ENCODE measurements around the gene ZNF683. TPM values are rescaled to one million over a fixed set of nuclear protein-coding genes. Genes with fewer than 3 reads are reported as not detected.

Gene ZNF683
- total RNA-seq, 4 donors from 2014 or later: not detected

- intact Hi-C loops (cut with DNase I; ENCODE audit: low total_unique reads): no loop called here
- no peak overlapping the region for H3K4me3 ChIP-seq (ENCODE audit: low read depth, poor library complexity, severe bottlenecking)
- peak in 2 of 3 donors; percentile 51 to 66 for TF ChIP-seq CTCF (IDR thresholded peaks at IDR 0.05)
- TF ChIP-seq POLR2A (IDR thresholded peaks at IDR 0.05): no peak
- DNase-seq (ENCODE audit: low spot score in 2 of 2): peak; percentile 66 to 94
- WGBS, 2 donors: 33 to 34% methylated on average over 25 to 26 of the region's 26 CpGs
Measured at GRCh38 chr1:26363549-26364448, 8.8 kb downstream of the ZNF683 start.

- intact Hi-C loops (cut with DNase I; ENCODE audit: low total_unique reads): no loop called here
- TF ChIP-seq CTCF (IDR thresholded peaks at IDR 0.05) (no peak), POLR2A (IDR thresholded peaks at IDR 0.05) (no peak)
- 93% methylated on average over 3 of the region's 3 CpGs for WGBS, 2 donors
- DNase-seq (ENCODE audit: low spot score in 2 of 2): no peak
- H3K4me3 ChIP-seq (ENCODE audit: low read depth, poor library complexity, severe bottlenecking): no peak overlapping the region
Measured at GRCh38 chr1:26362331-26362730, 10.2 kb downstream of the ZNF683 start.

GRCh38 chr1:26361605-26362122 is 10.9 kb downstream of the ZNF683 start:
- intact Hi-C loops (cut with DNase I; ENCODE audit: low total_unique reads): no loop called here
- H3K4me3 ChIP-seq (ENCODE audit: low read depth, poor library complexity, severe bottlenecking): no peak overlapping the region
- no peak for DNase-seq (ENCODE audit: low spot score in 2 of 2)
- WGBS, 2 donors: 80 to 88% methylated on average over 12 of the region's 12 CpGs
- TF ChIP-seq CTCF (IDR thresholded peaks at IDR 0.05): no peak
- TF ChIP-seq POLR2A (IDR thresholded peaks at IDR 0.05): no peak

GRCh38 chr1:26360807-26361604 is 11.5 kb downstream of the ZNF683 start:
- no peak for TF ChIP-seq POLR2A (IDR thresholded peaks at IDR 0.05)
- TF ChIP-seq CTCF (IDR thresholded peaks at IDR 0.05): no peak
- DNase-seq (ENCODE audit: low spot score in 2 of 2): no peak
- H3K4me3 ChIP-seq (ENCODE audit: low read depth, poor library complexity, severe bottlenecking): no peak overlapping the region
- 62 to 77% methylated on average over 20 to 27 of the region's 27 CpGs for WGBS, 2 donors
- intact Hi-C loops (cut with DNase I; ENCODE audit: low total_unique reads): no loop called here

GRCh38 chr1:26359981-26360806 is 12.4 kb downstream of the ZNF683 start:
- 5 to 7% methylated on average over 35 to 60 of the region's 67 CpGs for WGBS, 2 donors
- intact Hi-C loops (cut with DNase I; ENCODE audit: low total_unique reads): no loop called here
- no peak overlapping the region for H3K4me3 ChIP-seq (ENCODE audit: low read depth, poor library complexity, severe bottlenecking)
- DNase-seq (ENCODE audit: low spot score in 2 of 2): no peak
- TF ChIP-seq CTCF (IDR thresholded peaks at IDR 0.05) (no peak), POLR2A (IDR thresholded peaks at IDR 0.05) (no peak)
